ENCODE data around the gene FOLR3. TPM values are rescaled to one million over a fixed set of nuclear protein-coding genes. Genes with fewer than 3 reads are reported as not detected.

The FOLR3 gene
- total RNA-seq, 2 experiments from 2014 or later = not detected

DNA sequence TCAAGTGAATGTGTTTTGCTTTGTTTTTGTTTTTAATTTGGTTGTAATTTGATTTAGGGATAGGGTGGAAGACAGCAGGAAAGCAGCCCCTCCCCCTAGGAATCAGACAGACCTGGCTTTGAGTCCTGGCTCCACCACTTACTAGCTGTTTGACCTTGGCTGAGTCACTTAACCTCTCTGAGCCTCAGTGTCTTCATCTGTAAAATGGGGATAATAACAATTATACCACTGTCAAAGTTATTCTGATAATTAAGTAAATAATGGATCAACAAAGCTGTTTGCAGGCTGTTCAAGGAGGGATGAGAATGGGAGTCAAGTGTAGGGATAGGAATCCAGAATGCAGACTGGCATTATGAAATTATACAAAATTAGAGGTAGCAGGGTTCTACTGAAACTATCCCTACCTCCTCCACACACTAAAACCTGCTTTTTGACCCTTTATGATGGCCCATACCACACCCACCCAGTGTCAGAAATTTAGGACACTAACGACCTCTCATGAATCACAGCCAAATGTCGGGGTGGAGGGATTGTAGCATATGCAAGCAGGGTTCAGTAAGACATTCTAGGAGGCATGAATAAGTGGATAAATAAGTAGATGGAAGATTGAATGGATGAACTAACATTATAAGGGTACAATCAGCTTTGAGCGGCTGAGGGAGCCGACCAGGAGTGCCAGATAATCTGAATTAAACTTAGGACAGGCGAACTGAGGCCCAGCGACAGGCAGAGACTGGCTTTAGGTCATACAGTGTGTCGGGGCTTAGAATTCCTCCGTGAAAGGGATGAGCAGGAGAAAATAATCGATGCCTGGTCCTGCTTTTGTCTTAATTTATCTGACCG, 24.0 kb upstream of the FOLR3 start:
- Mint-ChIP-seq H3K9me3 (no peaks in the 10 kb centered on the region), H3K27ac (peak overlapping the region; percentile 97), H3K27me3 (ENCODE audit: low read depth) (no peaks in the 10 kb centered on the region), H3K4me1 (ENCODE audit: low read depth) (peaks cover 12% of the 10 kb centered on the region), H3K4me3 (peak overlapping the region; percentile 85), H3K36me3 (ENCODE audit: low read depth) (peaks cover 2% of the 10 kb centered on the region)
- intact Hi-C loops (cut with micrococcal nuclease) = loop anchor here (1.0 to 2.0 kb wide), 8 partner anchors 8 to 658 kb away; partner anchors contain the start of genes CLPB, LAMTOR1, LRRC51 and NADSYN1
- DNase-seq = no peak
- CTCF ChIA-PET = interaction anchor here (0.6 to 1.4 kb wide), 4 partner anchors 12 to 114 kb away, joined by 3 to 4 read pairs (median 4); no protein-coding TSS in a partner anchor

- H3K36me3 Mint-ChIP-seq (ENCODE audit: low read depth) = peaks cover 2% of the 10 kb centered on the region
- peaks cover 12% of the 10 kb centered on the region for H3K4me1 Mint-ChIP-seq (ENCODE audit: low read depth)
- peak; percentile 100 for DNase-seq
- H3K27me3 Mint-ChIP-seq (ENCODE audit: low read depth) = no peaks in the 10 kb centered on the region
- no peaks in the 10 kb centered on the region for H3K9me3 Mint-ChIP-seq
- CTCF ChIA-PET = interaction anchor here (0.6 to 1.4 kb wide), 3 partner anchors 13 to 700 kb away, joined by 3 to 4 read pairs (median 4); no protein-coding TSS in a partner anchor
- peak within 1 kb of the TSS; percentile 97 for H3K27ac Mint-ChIP-seq
- intact Hi-C loops (cut with micrococcal nuclease) = loop anchor here (1.0 to 2.0 kb wide), 8 partner anchors 9 to 659 kb away; partner anchors contain the start of genes CLPB, LAMTOR1, LRRC51 and NADSYN1
- peak within 1 kb of the TSS; percentile 85 for H3K4me3 Mint-ChIP-seq
Observed at GRCh38 chr11:72112143-72112977, 23.2 kb upstream of the FOLR3 start, which contains the start of gene ANAPC15. TSS of gene ANAPC15 (minus strand) at chr11:72112695. CDS start at chr11:72111276, 1,419 bp downstream.

- Mint-ChIP-seq H3K27ac (peak overlapping the region; percentile 97), H3K36me3 (ENCODE audit: low read depth) (peaks cover 2% of the 10 kb centered on the region), H3K27me3 (ENCODE audit: low read depth) (no peaks in the 10 kb centered on the region), H3K9me3 (no peaks in the 10 kb centered on the region), H3K4me3 (peak overlapping the region; percentile 85), H3K4me1 (ENCODE audit: low read depth) (peaks cover 12% of the 10 kb centered on the region)
- peak; percentile 19 for DNase-seq
- intact Hi-C loops (cut with micrococcal nuclease) = loop anchor here (1.0 to 2.0 kb wide), 8 partner anchors 10 to 660 kb away; partner anchors contain the start of genes CLPB, LAMTOR1, LRRC51 and NADSYN1
- CTCF ChIA-PET = interaction anchor here (1.2 kb wide), 1 partner anchor 700 kb away, joined by 3 read pairs; no protein-coding TSS in a partner anchor
Observed at GRCh38 chr11:72112978-72113808, 22.3 kb upstream of the FOLR3 start.

GRCh38 chr11:72114570-72114969, 21.0 kb upstream of the FOLR3 start:
- peaks cover 12% of the 10 kb centered on the region for H3K4me1 Mint-ChIP-seq (ENCODE audit: low read depth)
- no peaks in the 10 kb centered on the region for H3K9me3 Mint-ChIP-seq
- H3K36me3 Mint-ChIP-seq (ENCODE audit: low read depth) = peaks cover 2% of the 10 kb centered on the region
- intact Hi-C loops (cut with micrococcal nuclease) = no loop called here
- CTCF ChIA-PET = no interaction called here
- H3K4me3 Mint-ChIP-seq = no peak overlapping the region
- H3K27me3 Mint-ChIP-seq (ENCODE audit: low read depth) = no peaks in the 10 kb centered on the region
- DNase-seq = no peak
- no peak overlapping the region for H3K27ac Mint-ChIP-seq

DNA sequence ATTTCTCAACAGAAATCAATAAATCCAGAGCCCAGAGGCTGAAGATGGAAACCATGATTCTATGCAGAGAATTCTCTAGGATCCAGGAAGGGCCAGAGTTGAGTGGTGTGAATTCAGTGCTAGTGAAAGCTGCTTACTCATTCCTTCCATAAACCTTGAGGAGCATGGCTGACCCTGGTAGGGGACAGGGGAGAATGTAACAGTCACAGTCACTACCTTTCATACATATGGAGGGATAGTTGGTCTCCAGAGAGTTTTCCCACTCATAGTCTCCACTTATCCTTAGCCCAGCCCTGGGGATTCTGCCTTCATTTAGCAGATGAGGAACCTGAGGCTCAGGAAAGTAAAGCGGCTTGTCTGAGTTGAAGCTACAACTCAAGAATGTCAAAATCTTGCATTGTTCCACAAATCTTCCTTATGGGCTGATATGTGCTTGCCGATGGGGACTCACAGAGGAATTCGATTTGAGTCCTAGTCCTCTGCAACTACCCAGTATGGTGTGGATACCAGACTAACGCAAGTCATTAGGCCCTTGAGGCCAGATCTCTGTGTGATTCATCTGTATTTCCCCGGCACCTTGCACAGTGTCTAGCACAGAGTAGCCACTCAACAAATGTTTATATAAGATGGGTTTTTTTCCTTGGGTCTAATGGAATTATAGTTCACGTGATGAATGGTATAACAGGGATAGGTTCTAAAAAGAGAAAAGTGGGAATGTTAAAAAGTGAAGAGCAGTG, 19.3 kb upstream of the FOLR3 start:
- H3K4me3 Mint-ChIP-seq = no peak overlapping the region
- no peak for DNase-seq
- H3K27ac Mint-ChIP-seq = no peak overlapping the region
- no peaks in the 10 kb centered on the region for H3K9me3 Mint-ChIP-seq
- CTCF ChIA-PET = no interaction called here
- no peaks in the 10 kb centered on the region for H3K36me3 Mint-ChIP-seq (ENCODE audit: low read depth)
- peaks cover 9% of the 10 kb centered on the region for H3K4me1 Mint-ChIP-seq (ENCODE audit: low read depth)
- H3K27me3 Mint-ChIP-seq (ENCODE audit: low read depth) = no peaks in the 10 kb centered on the region
- intact Hi-C loops (cut with micrococcal nuclease) = no loop called here

DNA sequence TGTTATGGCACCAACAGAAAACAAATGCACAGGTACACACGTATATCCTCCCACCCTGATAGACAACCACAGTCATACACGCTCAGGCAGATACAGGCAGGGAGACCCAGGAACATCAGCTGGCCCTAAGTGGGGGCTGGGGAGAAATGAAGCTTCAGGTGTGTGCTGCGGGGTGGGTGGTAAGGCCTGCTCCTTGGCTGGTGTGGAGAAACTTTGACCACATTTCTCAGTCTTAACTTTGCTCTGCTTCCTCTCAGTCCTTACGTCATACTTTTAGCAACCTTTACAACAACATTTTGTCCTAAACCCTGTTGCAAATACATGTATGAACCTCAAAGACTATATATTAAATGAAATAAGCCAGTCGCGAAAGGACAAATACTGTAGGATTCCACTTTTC, 16.3 kb upstream of the FOLR3 start:
- Mint-ChIP-seq H3K27ac (no peak overlapping the region), H3K9me3 (no peaks in the 10 kb centered on the region), H3K27me3 (ENCODE audit: low read depth) (peaks cover 2% of the 10 kb centered on the region), H3K36me3 (ENCODE audit: low read depth) (no peaks in the 10 kb centered on the region), H3K4me1 (ENCODE audit: low read depth) (no peaks in the 10 kb centered on the region), H3K4me3 (no peak overlapping the region)
- no peak for DNase-seq
- intact Hi-C loops (cut with micrococcal nuclease) = no loop called here
- CTCF ChIA-PET = no interaction called here

GRCh38 chr11:72120930-72121329, 14.6 kb upstream of the FOLR3 start:
- Mint-ChIP-seq H3K27me3 (ENCODE audit: low read depth) (peaks cover 2% of the 10 kb centered on the region), H3K4me1 (ENCODE audit: low read depth) (no peaks in the 10 kb centered on the region), H3K36me3 (ENCODE audit: low read depth) (no peaks in the 10 kb centered on the region), H3K9me3 (no peaks in the 10 kb centered on the region), H3K4me3 (no peak overlapping the region), H3K27ac (no peak overlapping the region)
- CTCF ChIA-PET = interaction anchor here (0.6 to 1.2 kb wide), 3 partner anchors 11 to 23 kb away, joined by 3 read pairs; no protein-coding TSS in a partner anchor
- intact Hi-C loops (cut with micrococcal nuclease) = no loop called here
- no peak for DNase-seq

DNA sequence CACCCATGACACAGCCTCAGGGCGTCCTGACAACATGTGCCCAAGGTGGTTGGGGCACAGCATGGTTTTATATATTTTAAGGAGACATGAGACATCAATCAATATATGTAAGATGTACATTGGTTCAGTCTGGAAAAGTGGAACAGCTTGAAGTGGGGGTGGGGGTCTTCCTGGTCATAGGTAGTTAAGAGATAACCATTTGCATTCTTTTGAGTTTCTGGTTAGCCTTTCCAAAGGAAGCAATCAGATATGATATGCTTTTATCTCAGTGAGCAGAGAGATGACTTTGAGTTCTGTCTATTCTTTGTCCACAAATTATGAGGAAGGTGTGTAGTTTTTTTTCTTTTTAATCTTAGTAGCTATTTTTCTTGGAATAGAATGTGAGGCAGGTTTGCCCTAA, 12.9 kb upstream of the FOLR3 start:
- no peaks in the 10 kb centered on the region for H3K36me3 Mint-ChIP-seq (ENCODE audit: low read depth)
- peaks cover 2% of the 10 kb centered on the region for H3K27me3 Mint-ChIP-seq (ENCODE audit: low read depth)
- no peak for DNase-seq
- CTCF ChIA-PET = interaction anchor here (0.8 kb wide), 1 partner anchor 21 kb away, joined by 3 read pairs; no protein-coding TSS in a partner anchor
- H3K27ac Mint-ChIP-seq = no peak overlapping the region
- intact Hi-C loops (cut with micrococcal nuclease) = no loop called here
- H3K9me3 Mint-ChIP-seq = no peaks in the 10 kb centered on the region
- H3K4me3 Mint-ChIP-seq = no peak overlapping the region
- no peaks in the 10 kb centered on the region for H3K4me1 Mint-ChIP-seq (ENCODE audit: low read depth)

GRCh38 chr11:72123117-72123653, 12.3 kb upstream of the FOLR3 start:
- H3K4me3 Mint-ChIP-seq = no peak overlapping the region
- H3K36me3 Mint-ChIP-seq (ENCODE audit: low read depth) = no peaks in the 10 kb centered on the region
- intact Hi-C loops (cut with micrococcal nuclease) = no loop called here
- peaks cover 5% of the 10 kb centered on the region for H3K9me3 Mint-ChIP-seq
- DNase-seq = no peak
- peaks cover 2% of the 10 kb centered on the region for H3K27me3 Mint-ChIP-seq (ENCODE audit: low read depth)
- H3K27ac Mint-ChIP-seq = no peak overlapping the region
- H3K4me1 Mint-ChIP-seq (ENCODE audit: low read depth) = no peaks in the 10 kb centered on the region
- CTCF ChIA-PET = interaction anchor here (0.8 kb wide), 1 partner anchor 21 kb away, joined by 3 read pairs; no protein-coding TSS in a partner anchor

DNA sequence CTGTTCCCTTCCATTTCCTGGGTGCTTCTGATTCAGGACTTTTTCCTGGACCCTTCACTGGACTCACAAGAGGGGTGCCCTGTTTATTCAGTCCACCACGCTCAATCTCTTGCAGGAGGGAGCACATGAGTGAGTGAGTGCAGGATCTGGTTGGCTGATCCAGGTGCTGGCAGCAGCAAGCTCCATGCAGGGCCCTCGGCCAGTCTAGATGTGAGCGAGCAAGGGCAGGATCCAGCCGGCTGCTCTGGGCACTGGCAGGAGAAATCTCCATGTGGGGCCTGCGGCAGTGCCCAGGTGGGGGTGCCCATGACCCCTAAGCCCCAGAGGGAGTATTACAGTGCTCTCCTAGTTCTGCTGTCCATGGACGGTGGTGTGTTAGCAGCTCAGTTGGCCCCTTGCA, 11.5 kb upstream of the FOLR3 start:
- Mint-ChIP-seq H3K4me3 (no peak overlapping the region), H3K36me3 (ENCODE audit: low read depth) (peaks cover 4% of the 10 kb centered on the region), H3K27me3 (ENCODE audit: low read depth) (peaks cover 2% of the 10 kb centered on the region), H3K27ac (no peak overlapping the region), H3K4me1 (ENCODE audit: low read depth) (no peaks in the 10 kb centered on the region), H3K9me3 (peaks cover 13% of the 10 kb centered on the region)
- DNase-seq = no peak
- intact Hi-C loops (cut with micrococcal nuclease) = no loop called here
- CTCF ChIA-PET = interaction anchor here (0.5 kb wide), 1 partner anchor 76 kb away, joined by 3 read pairs; no protein-coding TSS in a partner anchor

DNA sequence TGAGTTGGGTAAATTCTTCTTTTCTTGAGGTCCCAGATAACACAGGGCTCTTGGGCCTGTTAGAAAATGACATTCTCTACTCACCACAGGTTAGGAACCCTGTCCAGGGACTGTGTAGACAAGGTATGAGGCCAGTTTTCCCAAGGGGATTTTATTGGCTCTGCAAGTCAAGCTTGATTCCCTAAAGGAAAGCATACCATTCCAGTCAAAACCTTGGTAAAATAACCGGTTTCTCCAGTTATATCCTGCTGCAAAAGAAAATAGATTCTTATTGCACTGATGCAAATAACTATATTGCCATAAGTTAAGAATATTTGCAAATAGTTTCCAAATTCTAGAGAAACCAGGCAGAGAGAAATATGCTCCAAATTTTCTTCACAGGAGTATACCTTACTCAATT, 9.6 kb upstream of the FOLR3 start:
- peaks cover 17% of the 10 kb centered on the region for H3K9me3 Mint-ChIP-seq
- no peak for DNase-seq
- H3K4me3 Mint-ChIP-seq = no peak overlapping the region
- no peak overlapping the region for H3K27ac Mint-ChIP-seq
- CTCF ChIA-PET = interaction anchor here (0.9 to 2.3 kb wide), 2 partner anchors 18 to 58 kb away, joined by 3 to 7 read pairs; no protein-coding TSS in a partner anchor
- intact Hi-C loops (cut with micrococcal nuclease) = no loop called here
- H3K4me1 Mint-ChIP-seq (ENCODE audit: low read depth) = no peaks in the 10 kb centered on the region
- peaks cover 5% of the 10 kb centered on the region for H3K36me3 Mint-ChIP-seq (ENCODE audit: low read depth)
- peaks cover 5% of the 10 kb centered on the region for H3K27me3 Mint-ChIP-seq (ENCODE audit: low read depth)

Data from activated naive CD4-positive, alpha-beta T cell treated with anti-CD3 and anti-CD28 coated beads for 36 hours (primary cell).